ENCODE measurements around the gene RCOR2.
"Not testable (repeated sequence)": the region's sequence is repeated elsewhere in the genome, so short reads cannot be mapped to it uniquely, and the experiment has no call there.

Gene RCOR2

DNA sequence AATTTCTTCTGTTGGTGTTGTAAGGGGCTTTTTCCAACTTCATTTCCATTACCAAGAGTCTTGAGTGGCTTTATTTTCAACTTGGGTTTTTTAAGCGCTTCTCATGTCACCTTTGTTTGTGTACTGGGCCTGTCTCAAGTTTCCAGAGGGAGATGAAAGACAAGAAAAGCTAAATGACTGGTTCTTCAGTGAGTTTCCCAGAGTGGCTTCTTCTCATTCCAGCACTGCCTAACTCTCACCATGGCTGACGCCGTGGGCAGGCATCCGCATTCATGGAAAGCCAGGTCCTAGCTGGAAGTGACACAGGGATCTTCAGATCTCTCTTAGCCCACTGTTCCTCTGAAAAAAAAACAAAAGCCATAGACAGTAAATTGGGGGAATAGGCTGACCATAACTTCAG lies 49.5 kb downstream of the RCOR2 start:
- Histone ChIP-seq H3K9me3 (ENCODE audit: control extremely low read depth in 1 of 5, control insufficient read depth in 4 of 5, insufficient read depth in 2 of 5, low read depth in 1 of 5, low read length in 4 of 5) (no peaks in the 10 kb centered on the region), H3K4me3 (ENCODE audit: control insufficient read depth in 1 of 7, extremely low read depth in 1 of 7, insufficient read depth in 4 of 7, low read depth in 2 of 7, low read length in 6 of 7) (no peak overlapping the region), H3K4me1 (ENCODE audit: control extremely low read depth in 1 of 4, control insufficient read depth in 4 of 4, insufficient read depth in 4 of 4, low read length in 3 of 4) (peaks cover 32 to 86% (median 78%) of the 10 kb centered on the region in 4 experiments), H3K27ac (ENCODE audit: insufficient read depth in 1 of 2, low read depth in 1 of 2, low read length in 2 of 2, poor library complexity in 1 of 2, severe bottlenecking in 2 of 2) (no peak overlapping the region), H3K36me3 (ENCODE audit: control insufficient read depth in 4 of 4, insufficient read depth in 4 of 4, low read length in 3 of 4) (peaks cover 0 to 4% (median 0%) of the 10 kb centered on the region in 4 experiments), H3K27me3 (replicated peaks in 2 of 5; ENCODE audit: control insufficient read depth in 4 of 5, insufficient read depth in 5 of 5, low read length in 4 of 5) (no peaks in the 10 kb centered on the region)
- ChIA-PET POLR2A (no interaction called here), CTCF (interaction anchor here (1.0 to 3.9 kb wide), 7 partner anchors 9 to 76 kb away, joined by 3 to 29 read pairs (median 5); partner anchors contain the start of gene MARK2)
- 100% methylated on average over 4 of the region's 4 CpGs for WGBS (ENCODE audit: insufficient coverage)
- no peak for DNase-seq

DNA sequence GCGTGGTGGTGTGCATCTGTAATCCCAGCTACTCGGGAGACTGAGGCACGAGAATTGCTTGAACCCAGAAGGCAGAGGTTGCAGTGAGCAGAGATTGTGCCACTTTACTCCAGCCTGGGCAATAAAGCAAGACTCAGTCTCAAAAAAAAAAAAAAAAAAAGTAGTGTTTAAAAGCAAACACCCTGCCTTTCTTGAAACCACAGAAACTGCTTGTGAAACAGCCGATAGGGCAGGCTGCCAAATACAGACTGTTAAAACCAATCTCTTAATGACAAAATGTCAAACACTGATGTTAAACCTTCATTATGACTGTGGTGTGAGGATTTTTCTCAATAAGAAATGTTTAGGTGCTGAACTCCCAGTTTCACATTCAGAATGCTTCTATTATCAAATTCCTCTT lies 50.8 kb downstream of the RCOR2 start:
- peaks cover 29 to 77% (median 69%) of the 10 kb centered on the region in 4 experiments for H3K4me1 ChIP-seq (ENCODE audit: control extremely low read depth in 1 of 4, control insufficient read depth in 4 of 4, insufficient read depth in 4 of 4, low read length in 3 of 4)
- H3K27me3 ChIP-seq (replicated peaks in 2 of 5; ENCODE audit: control insufficient read depth in 4 of 5, insufficient read depth in 5 of 5, low read length in 4 of 5) = no peaks in the 10 kb centered on the region
- no peak overlapping the region for H3K4me3 ChIP-seq (ENCODE audit: control insufficient read depth in 1 of 7, extremely low read depth in 1 of 7, insufficient read depth in 4 of 7, low read depth in 2 of 7, low read length in 6 of 7)
- H3K27ac ChIP-seq (ENCODE audit: insufficient read depth in 1 of 2, low read depth in 1 of 2, low read length in 2 of 2, poor library complexity in 1 of 2, severe bottlenecking in 2 of 2) = no peak overlapping the region
- H3K9me3 ChIP-seq (ENCODE audit: control extremely low read depth in 1 of 5, control insufficient read depth in 4 of 5, insufficient read depth in 2 of 5, low read depth in 1 of 5, low read length in 4 of 5) = no peaks in the 10 kb centered on the region
- H3K36me3 ChIP-seq (ENCODE audit: control insufficient read depth in 4 of 4, insufficient read depth in 4 of 4, low read length in 3 of 4) = peaks cover 2 to 11% (median 3%) of the 10 kb centered on the region in 4 experiments
- whole genome bisulfite sequencing (ENCODE audit: insufficient coverage) = 40% methylated on average over 1 of the region's 4 CpGs
- CTCF ChIA-PET = interaction anchor here (1.3 to 3.9 kb wide), 4 partner anchors 8 to 77 kb away, joined by 5 to 29 read pairs (median 6); partner anchors contain the start of gene MARK2
- peak; percentile 75 to 90 (median 89) for DNase-seq
- POLR2A ChIA-PET = no interaction called here

DNA sequence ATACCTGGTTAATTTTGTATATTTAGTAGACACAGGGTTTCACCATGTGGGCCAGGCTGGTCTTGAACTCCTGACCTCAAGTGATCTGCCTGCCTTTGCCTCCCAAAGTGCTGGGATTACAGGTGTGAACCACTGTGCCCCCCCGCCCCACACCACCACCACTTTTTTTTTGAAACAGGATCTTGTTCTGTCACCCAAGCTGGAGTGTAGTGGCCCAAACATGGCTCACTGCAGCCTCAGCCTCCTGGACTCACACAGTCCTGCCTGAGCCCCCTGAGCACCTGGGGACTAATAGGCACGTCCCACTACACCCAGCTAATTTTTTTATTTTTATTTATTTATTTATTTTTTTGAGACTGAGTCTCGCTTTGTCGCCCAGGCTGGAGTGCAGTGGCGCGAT lies 53.3 kb downstream of the RCOR2 start:
- POLR2A ChIA-PET; DNase-seq; H3K4me3 ChIP-seq (ENCODE audit: control insufficient read depth in 1 of 7, extremely low read depth in 1 of 7, insufficient read depth in 4 of 7, low read depth in 2 of 7, low read length in 6 of 7); H3K27ac ChIP-seq (ENCODE audit: insufficient read depth in 1 of 2, low read depth in 1 of 2, low read length in 2 of 2, poor library complexity in 1 of 2, severe bottlenecking in 2 of 2); H3K9me3 ChIP-seq (ENCODE audit: control extremely low read depth in 1 of 5, control insufficient read depth in 4 of 5, insufficient read depth in 2 of 5, low read depth in 1 of 5, low read length in 4 of 5); H3K27me3 ChIP-seq (replicated peaks in 2 of 5; ENCODE audit: control insufficient read depth in 4 of 5, insufficient read depth in 5 of 5, low read length in 4 of 5): not testable (repeated sequence)
- Histone ChIP-seq H3K4me1 (ENCODE audit: control extremely low read depth in 1 of 4, control insufficient read depth in 4 of 4, insufficient read depth in 4 of 4, low read length in 3 of 4) (peaks cover 21 to 60% (median 47%) of the 10 kb centered on the region in 4 experiments), H3K36me3 (ENCODE audit: control insufficient read depth in 4 of 4, insufficient read depth in 4 of 4, low read length in 3 of 4) (peaks cover 3 to 15% (median 5%) of the 10 kb centered on the region in 4 experiments)
- 97% methylated on average over 5 of the region's 6 CpGs for WGBS (ENCODE audit: insufficient coverage)
- CTCF ChIA-PET = interaction anchor here (1.1 to 2.3 kb wide), 6 partner anchors 9 to 95 kb away, joined by 3 to 10 read pairs (median 5); partner anchors contain the start of gene ZFTA

DNA sequence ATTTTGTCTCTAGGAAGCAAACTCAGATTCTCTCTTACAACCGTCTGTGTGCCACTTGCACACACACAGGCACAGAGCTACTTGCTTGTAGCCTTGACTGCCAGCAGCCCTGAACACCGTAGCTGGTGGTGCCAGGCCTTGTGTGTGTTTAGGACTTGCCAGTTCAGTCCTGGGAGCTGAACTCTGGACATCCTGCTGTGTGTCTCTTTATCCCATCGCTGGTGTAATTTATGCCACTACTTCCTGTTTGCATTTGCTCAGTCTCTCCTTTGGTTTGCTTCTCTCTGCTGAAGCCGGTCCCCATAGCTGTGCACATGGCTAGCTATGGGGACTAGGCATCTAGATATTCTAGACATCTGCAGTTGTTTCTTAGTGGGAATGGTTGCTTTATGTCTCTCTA lies 54.0 kb downstream of the RCOR2 start:
- peaks cover 16 to 62% (median 42%) of the 10 kb centered on the region in 4 experiments for H3K4me1 ChIP-seq (ENCODE audit: control extremely low read depth in 1 of 4, control insufficient read depth in 4 of 4, insufficient read depth in 4 of 4, low read length in 3 of 4)
- no peaks in the 10 kb centered on the region for H3K27me3 ChIP-seq (replicated peaks in 2 of 5; ENCODE audit: control insufficient read depth in 4 of 5, insufficient read depth in 5 of 5, low read length in 4 of 5)
- 0% methylated on average over 3 of the region's 4 CpGs for WGBS (ENCODE audit: insufficient coverage)
- H3K27ac ChIP-seq (ENCODE audit: insufficient read depth in 1 of 2, low read depth in 1 of 2, low read length in 2 of 2, poor library complexity in 1 of 2, severe bottlenecking in 2 of 2) = peak overlapping the region in 1 of 2 experiments; percentile 49
- no peak for DNase-seq
- CTCF ChIA-PET = interaction anchor here (0.8 to 3.0 kb wide), 12 partner anchors 10 to 95 kb away, joined by 3 to 10 read pairs (median 4); partner anchors contain the start of gene ZFTA
- H3K4me3 ChIP-seq (ENCODE audit: control insufficient read depth in 1 of 7, extremely low read depth in 1 of 7, insufficient read depth in 4 of 7, low read depth in 2 of 7, low read length in 6 of 7) = peak overlapping the region in 1 of 7 experiments; percentile 38
- H3K9me3 ChIP-seq (ENCODE audit: control extremely low read depth in 1 of 5, control insufficient read depth in 4 of 5, insufficient read depth in 2 of 5, low read depth in 1 of 5, low read length in 4 of 5) = no peaks in the 10 kb centered on the region
- POLR2A ChIA-PET = no interaction called here
- H3K36me3 ChIP-seq (ENCODE audit: control insufficient read depth in 4 of 4, insufficient read depth in 4 of 4, low read length in 3 of 4) = peaks cover 3 to 15% (median 5%) of the 10 kb centered on the region in 4 experiments
